Measurements from ENCODE around the gene NUB1. TPM values are rescaled to one million over a fixed set of nuclear protein-coding genes. Genes with fewer than 3 reads are reported as not detected.

The NUB1 gene
- polyA plus RNA-seq, 1 of the 3 experiments (the other 2 are of a cell fraction): 54.0 TPM

DNA sequence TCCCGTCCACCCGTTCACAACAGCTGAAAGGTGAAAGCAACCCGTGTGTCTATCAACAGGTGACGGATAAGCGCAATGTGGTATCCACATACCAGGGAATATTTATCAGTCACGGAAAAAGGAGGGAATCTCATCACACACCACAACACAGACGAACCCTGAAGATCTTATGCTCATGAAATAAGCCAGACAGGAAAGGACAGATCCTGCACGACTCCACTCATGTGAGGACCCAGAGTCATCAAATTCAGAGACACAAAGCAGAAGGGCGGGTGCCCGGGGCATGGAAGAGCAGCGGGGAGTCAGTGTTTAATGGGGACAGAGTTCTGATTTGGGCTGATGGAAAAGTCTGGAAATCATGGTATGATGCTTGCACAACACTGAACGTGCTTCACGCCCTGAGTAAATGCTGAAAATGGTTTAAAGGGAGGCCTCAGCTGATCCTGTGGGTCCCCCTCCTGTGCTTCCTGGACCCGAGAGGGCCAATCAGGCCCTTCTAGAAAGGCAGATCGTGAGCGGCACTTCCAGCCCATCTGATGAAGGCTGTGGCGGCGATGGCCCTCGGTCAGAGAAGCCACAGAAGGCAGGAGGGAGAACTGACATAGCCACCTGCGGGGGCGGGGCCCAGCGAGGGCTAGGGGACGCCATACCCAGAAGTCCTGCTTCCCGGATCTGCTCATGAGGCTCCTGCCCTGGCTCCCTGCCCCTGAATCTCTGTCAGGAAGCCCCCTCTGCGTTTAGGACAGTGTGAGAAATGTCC lies 49.2 kb downstream of the NUB1 start:
- Histone ChIP-seq H3K27ac (ENCODE audit: low read depth in 2 of 2, low read length in 1 of 2) (no peak overlapping the region), H2AFZ (ENCODE audit: low read depth) (no peak overlapping the region), H3K9ac (no peak overlapping the region), H3K4me3 (ENCODE audit: low read depth in 2 of 2, low read length in 1 of 2) (no peak overlapping the region), H3F3A (replicated peaks; ENCODE audit: insufficient read depth) (no peaks in the 10 kb centered on the region), H3K27me3 (ENCODE audit: insufficient read depth) (peaks cover 22% of the 10 kb centered on the region), H3K79me2 (ENCODE audit: insufficient read depth) (no peaks in the 10 kb centered on the region), H3K9me2 (no peaks in the 10 kb centered on the region), H3K4me2 (no peak overlapping the region), H3K4me1 (ENCODE audit: control insufficient read depth in 1 of 2, insufficient read depth in 2 of 2, low read depth in 1 of 2, low read length in 1 of 2) (peaks cover 0 to 7% of the 10 kb centered on the region in 2 experiments; a peak in 1 of 4 replicates), H4K20me1 (ENCODE audit: insufficient read depth) (no peaks in the 10 kb centered on the region), H3K9me3 (no peaks in the 10 kb centered on the region), H3K36me3 (replicated peaks in 1 of 2; ENCODE audit: control insufficient read depth in 1 of 2, insufficient read depth in 2 of 2, low read length in 1 of 2) (no peaks in the 10 kb centered on the region)
- POLR2A ChIA-PET: no interaction called here
- CTCF ChIA-PET: interaction anchor here (0.9 to 1.4 kb wide), 6 partner anchors 12 to 368 kb away, joined by 3 to 5 read pairs (median 3); partner anchors contain the start of gene WDR86
- TF ChIP-seq USF1 (IDR thresholded peaks at IDR 0.05; ENCODE audit: borderline replicate concordance, low read depth): no peak
- TF ChIP-seq TCF12 (IDR thresholded peaks at IDR 0.05): no peak
- TF ChIP-seq RCOR1 (IDR thresholded peaks at IDR 0.05; ENCODE audit: low read length): no peak
- no peak for TF ChIP-seq EP300 (IDR thresholded peaks at IDR 0.05; ENCODE audit: borderline replicate concordance in 1 of 2, low read depth in 1 of 2, low read length in 1 of 2)
- no peak for TF ChIP-seq RXRA (IDR thresholded peaks at IDR 0.05; ENCODE audit: borderline replicate concordance, low read depth)
- TF ChIP-seq RFX5 (IDR thresholded peaks at IDR 0.05; ENCODE audit: low read length): no peak
- no peak for TF ChIP-seq REST (IDR thresholded peaks at IDR 0.05; ENCODE audit: low read depth, low read length)
- no peak for TF ChIP-seq TAF1 (IDR thresholded peaks at IDR 0.05; ENCODE audit: borderline replicate concordance, low read depth, low read length)
- TF ChIP-seq USF2 (IDR thresholded peaks at IDR 0.05; ENCODE audit: borderline replicate concordance, low read depth, low read length): no peak
- no peak for DNase-seq
- 76% methylated on average over 25 of the region's 25 CpGs for WGBS (ENCODE audit: low lambda C conversion rate)

DNA sequence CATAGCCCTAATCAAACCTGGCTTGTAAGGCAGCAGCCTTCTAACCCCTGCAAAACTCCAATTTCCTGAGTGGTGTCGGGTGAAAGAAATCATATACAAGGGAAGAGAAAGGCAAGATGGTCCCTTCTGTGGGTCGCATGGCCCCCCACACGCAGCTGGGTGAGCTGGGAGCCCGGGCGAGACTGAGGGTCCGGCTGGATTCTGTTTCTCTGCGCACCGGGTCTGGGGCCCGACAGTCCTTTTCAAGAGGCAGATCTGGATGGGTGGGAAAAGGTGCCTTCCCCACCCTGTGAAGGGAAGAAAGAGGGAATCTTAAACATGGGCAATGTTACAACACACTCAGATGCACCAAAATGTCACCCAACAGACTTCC lies 49.7 kb downstream of the NUB1 start:
- POLR2A ChIA-PET: interaction anchor here (0.6 kb wide), 1 partner anchor 57 kb away, joined by 3 read pairs; no protein-coding TSS in a partner anchor
- Histone ChIP-seq H3K9me3 (no peaks in the 10 kb centered on the region), H3K4me1 (ENCODE audit: control insufficient read depth in 1 of 2, insufficient read depth in 2 of 2, low read depth in 1 of 2, low read length in 1 of 2) (peaks cover 0 to 7% of the 10 kb centered on the region in 2 experiments; a peak in 1 of 4 replicates), H4K20me1 (ENCODE audit: insufficient read depth) (no peaks in the 10 kb centered on the region), H3K36me3 (replicated peaks in 1 of 2; ENCODE audit: control insufficient read depth in 1 of 2, insufficient read depth in 2 of 2, low read length in 1 of 2) (no peaks in the 10 kb centered on the region), H3K27ac (ENCODE audit: low read depth in 2 of 2, low read length in 1 of 2) (no peak overlapping the region), H3K9me2 (no peaks in the 10 kb centered on the region), H3K9ac (no peak overlapping the region), H2AFZ (ENCODE audit: low read depth) (no peak overlapping the region), H3F3A (replicated peaks; ENCODE audit: insufficient read depth) (no peaks in the 10 kb centered on the region), H3K4me2 (no peak overlapping the region), H3K4me3 (ENCODE audit: low read depth in 2 of 2, low read length in 1 of 2) (no peak overlapping the region), H3K27me3 (ENCODE audit: insufficient read depth) (peaks cover 22% of the 10 kb centered on the region), H3K79me2 (ENCODE audit: insufficient read depth) (no peaks in the 10 kb centered on the region)
- 86% methylated on average over 9 of the region's 9 CpGs for WGBS (ENCODE audit: low lambda C conversion rate)
- CTCF ChIA-PET: interaction anchor here (0.9 to 1.4 kb wide), 3 partner anchors 19 to 41 kb away, joined by 3 to 5 read pairs (median 3); partner anchors contain the start of gene WDR86
- DNase-seq: no peak
- TF ChIP-seq FOXM1 (IDR thresholded peaks at IDR 0.05; ENCODE audit: low read depth) (no peak), NFIC (IDR thresholded peaks at IDR 0.05; ENCODE audit: borderline replicate concordance) (no peak), TAF1 (IDR thresholded peaks at IDR 0.05; ENCODE audit: borderline replicate concordance, low read depth, low read length) (no peak), SMC3 (IDR thresholded peaks at IDR 0.05; ENCODE audit: low read depth, low read length) (no peak), TCF12 (IDR thresholded peaks at IDR 0.05) (no peak), JUND (IDR thresholded peaks at IDR 0.05) (no peak), YY1 (IDR thresholded peaks at IDR 0.05; ENCODE audit: low read depth) (no peak), IRF3 (IDR thresholded peaks at IDR 0.05; ENCODE audit: low read depth, low read length) (no peak), RAD21 (IDR thresholded peaks at IDR 0.05; ENCODE audit: low read length) (no peak), FOSL2 (IDR thresholded peaks at IDR 0.05; ENCODE audit: borderline replicate concordance, low read depth) (no peak), USF1 (IDR thresholded peaks at IDR 0.05; ENCODE audit: borderline replicate concordance, low read depth) (no peak), MAX (IDR thresholded peaks at IDR 0.05; ENCODE audit: low read depth) (no peak), EP300 (IDR thresholded peaks at IDR 0.05; ENCODE audit: borderline replicate concordance in 1 of 2, low read depth in 1 of 2, low read length in 1 of 2) (no peak), SIN3A (IDR thresholded peaks at IDR 0.05; ENCODE audit: borderline replicate concordance, low read depth, low read length) (no peak)

Measured in SK-N-SH (cell line).